IPS DF 4.7 (cell line): ENCODE measurements around the gene LDLRAD1.
"Not testable (repeated sequence)": the region's sequence is repeated elsewhere in the genome, so short reads cannot be mapped to it uniquely, and the experiment has no call there.

Experiments
- DNase-seq: peaks from one replicate; pipeline ENCODE4 v3.0.0-alpha.2; 2013; ENCODE audit warnings: low spot score; ENCODE audit errors: extremely low read depth

LDLRAD1 gene

GRCh38 chr1:53992085-53992874, 25.7 kb downstream of the LDLRAD1 start:
- DNase-seq = no peak

GRCh38 chr1:53987880-53988279, 30.1 kb downstream of the LDLRAD1 start:
- no peak for DNase-seq

GRCh38 chr1:53986458-53986857, 31.5 kb downstream of the LDLRAD1 start:
- no peak for DNase-seq

- DNase-seq = no peak
These were observed 33.3 kb downstream of the LDLRAD1 start for GRCh38 chr1:53984726-53985125.

- DNase-seq = no peak
These were observed 35.3 kb downstream of the LDLRAD1 start for GRCh38 chr1:53982763-53983104.

- no peak for DNase-seq
These were observed 35.8 kb downstream of the LDLRAD1 start for GRCh38 chr1:53982034-53982762.

- no peak for DNase-seq
These were observed 36.8 kb downstream of the LDLRAD1 start for GRCh38 chr1:53981220-53981619.

- DNase-seq = no peak
These were observed 38.1 kb downstream of the LDLRAD1 start for GRCh38 chr1:53979712-53980450.

GRCh38 chr1:53975861-53976260, 42.1 kb downstream of the LDLRAD1 start:
- no peak for DNase-seq

- no peak for DNase-seq
These were observed 46.3 kb downstream of the LDLRAD1 start for GRCh38 chr1:53971718-53972117.

GRCh38 chr1:53969323-53969722, 48.7 kb downstream of the LDLRAD1 start:
- not testable (repeated sequence) for DNase-seq

GRCh38 chr1:53968125-53968513, 49.9 kb downstream of the LDLRAD1 start:
- no peak for DNase-seq

GRCh38 chr1:53967409-53968124, 50.4 kb downstream of the LDLRAD1 start:
- DNase-seq = no peak

- no peak for DNase-seq
These were observed 51.2 kb downstream of the LDLRAD1 start for GRCh38 chr1:53966794-53967193.

GRCh38 chr1:53964109-53964508, 53.9 kb downstream of the LDLRAD1 start:
- DNase-seq = no peak

- DNase-seq = no peak
These were observed 54.5 kb downstream of the LDLRAD1 start for GRCh38 chr1:53963460-53963859.

- no peak for DNase-seq
These were observed 55.6 kb downstream of the LDLRAD1 start for GRCh38 chr1:53962395-53962794.

- no peak for DNase-seq
These were observed 58.2 kb downstream of the LDLRAD1 start for GRCh38 chr1:53959664-53960250.
